GM19324 (cell line): ENCODE measurements around the gene PAH.

Experiments used
- ATAC-seq: cut with Tn5 transposase; IDR thresholded peaks from one replicate; pipeline ENCODE4 v1.9.1; 2021; ENCODE audit warnings: mild to moderate bottlenecking, moderate library complexity; ENCODE audit not compliant: unreplicated experiment, low FRiP score

The PAH gene

GRCh38 chr12:102902093-102902492 lies 15.0 kb downstream of the PAH start:
- ATAC-seq: no peak

- ATAC-seq: no peak
Measured at GRCh38 chr12:102900389-102900788, 16.7 kb downstream of the PAH start.

- no peak for ATAC-seq
Measured at GRCh38 chr12:102896067-102896466, 21.0 kb downstream of the PAH start.

- ATAC-seq: no peak
Measured at GRCh38 chr12:102891756-102892155, 25.3 kb downstream of the PAH start.

- no peak for ATAC-seq
Measured at GRCh38 chr12:102888511-102888910, 28.5 kb downstream of the PAH start.

GRCh38 chr12:102885043-102885932 lies 31.8 kb downstream of the PAH start:
- no peak for ATAC-seq

GRCh38 chr12:102883204-102883799 lies 33.7 kb downstream of the PAH start:
- ATAC-seq: peak; percentile 54

GRCh38 chr12:102880783-102881182 lies 36.3 kb downstream of the PAH start:
- ATAC-seq: no peak

GRCh38 chr12:102879144-102879763 lies 37.8 kb downstream of the PAH start:
- no peak for ATAC-seq

- ATAC-seq: no peak
Measured at GRCh38 chr12:102876883-102877282, 40.2 kb downstream of the PAH start.

- no peak for ATAC-seq
Measured at GRCh38 chr12:102874819-102875218, 42.2 kb downstream of the PAH start.

- ATAC-seq: no peak
Measured at GRCh38 chr12:102873077-102873476, 44.0 kb downstream of the PAH start.

GRCh38 chr12:102871014-102871413 lies 46.0 kb downstream of the PAH start:
- no peak for ATAC-seq

- ATAC-seq: no peak
Measured at GRCh38 chr12:102869571-102869970, 47.5 kb downstream of the PAH start.

GRCh38 chr12:102865821-102866615 lies 51.0 kb downstream of the PAH start:
- no peak for ATAC-seq

GRCh38 chr12:102862486-102862885 lies 54.6 kb downstream of the PAH start:
- ATAC-seq: no peak

GRCh38 chr12:102851246-102851645 lies 65.8 kb downstream of the PAH start:
- ATAC-seq: no peak

- ATAC-seq: no peak
Measured at GRCh38 chr12:102849722-102850447, 67.2 kb downstream of the PAH start.

- no peak for ATAC-seq
Measured at GRCh38 chr12:102848832-102849231, 68.2 kb downstream of the PAH start.

GRCh38 chr12:102847131-102847530 lies 69.9 kb downstream of the PAH start:
- no peak for ATAC-seq
